Liver (tissue), 9 donors: ENCODE data around the gene POU5F1. TPM values are rescaled to one million over a fixed set of nuclear protein-coding genes. Genes with fewer than 3 reads are reported as not detected.
"Not testable (repeated sequence)": the region's sequence is repeated elsewhere in the genome, so short reads cannot be mapped to it uniquely, and the experiment has no call there.

Source experiments
- DNase-seq: peaks from one replicate; pipeline ENCODE4 v3.0.0-alpha.2; 2017; ENCODE audit warnings: low spot score
- H3K27ac ChIP-seq, 2 donors: one replicate each; pipeline ENCODE4 v1.7.0; 2013; ENCODE audit warnings: inconsistent platforms in 2 of 2, low read length in 2 of 2, control low read depth in 1 of 2, low read depth in 1 of 2, mild to moderate bottlenecking in 1 of 2
- H3K27me3 ChIP-seq, 4 donors: one replicate each; pipeline versions ENCODE4 v1.6.1 to v1.7.0; 2013; ENCODE audit warnings: low read length in 3 of 4, inconsistent platforms in 1 of 4, mild to moderate bottlenecking in 1 of 4, moderate library complexity in 1 of 4; ENCODE audit not compliant: control insufficient read depth in 4 of 4, insufficient read depth in 4 of 4
- H3K36me3 ChIP-seq, 4 donors: one replicate each; pipeline versions ENCODE4 v1.6.1 to v1.7.0; 2013; ENCODE audit warnings: low read length in 3 of 4, mild to moderate bottlenecking in 3 of 4, low read depth in 1 of 4, moderate library complexity in 1 of 4; ENCODE audit not compliant: control insufficient read depth in 4 of 4, insufficient read depth in 3 of 4
- H3K4me1 ChIP-seq, 4 donors: one replicate each; pipeline versions ENCODE4 v1.6.1 to v1.7.0; 2013; ENCODE audit warnings: low read length in 3 of 4, mild to moderate bottlenecking in 3 of 4, moderate library complexity in 1 of 4; ENCODE audit not compliant: control insufficient read depth in 4 of 4, insufficient read depth in 4 of 4
- H3K4me3 ChIP-seq, 3 donors: one replicate each; pipeline versions ENCODE4 v1.6.1 to v1.7.0; 2013; ENCODE audit warnings: low read length in 3 of 3, control low read depth in 1 of 3, low read depth in 1 of 3, mild to moderate bottlenecking in 1 of 3
- H3K9ac ChIP-seq, 2 donors: one replicate each; pipeline ENCODE4 v1.7.0; 2013; ENCODE audit warnings: low read length in 2 of 2, mild to moderate bottlenecking in 2 of 2, moderate library complexity in 2 of 2, control low read depth in 1 of 2, low read depth in 1 of 2
- H3K9me3 ChIP-seq, 4 donors: one replicate each; pipeline versions ENCODE4 v1.6.1 to v1.7.0; 2013; ENCODE audit warnings: low read length in 3 of 4; ENCODE audit not compliant: control insufficient read depth in 4 of 4
- CTCF ChIP-seq: fragments of 150-350 bp; IDR thresholded peaks from 2 replicates; pipeline ENCODE4 v1.5.1; 2017; ENCODE audit warnings: improper control_type of control experiment, low read depth, low read length; ENCODE audit not compliant: missing input control
- EGR1 ChIP-seq, 2 donors: IDR thresholded peaks; 2 replicates each; pipeline ENCODE4 v1.6.1; 2016 to 2018; ENCODE audit warnings: antibody characterized with exemption in 2 of 2, low read depth in 2 of 2
- FOXA2 ChIP-seq: IDR thresholded peaks from 2 replicates; pipeline ENCODE4 v1.6.1; 2016; ENCODE audit warnings: antibody characterized with exemption
- HNF4A ChIP-seq, 2 donors: conservative IDR thresholded peaks; 2 replicates each; pipeline ENCODE4 v1.6.1; 2016; ENCODE audit warnings: antibody characterized with exemption in 2 of 2, mild to moderate bottlenecking in 2 of 2
- JUND ChIP-seq, 2 donors: IDR thresholded peaks; 2 replicates each; pipeline ENCODE4 v1.6.1; 2016; ENCODE audit warnings: antibody characterized with exemption in 2 of 2
- MAX ChIP-seq: IDR thresholded peaks from 2 replicates; pipeline ENCODE4 v1.6.1; 2016; ENCODE audit warnings: antibody characterized with exemption
- RAD21 ChIP-seq, 2 donors: IDR thresholded peaks; 2 replicates each; pipeline ENCODE4 v1.6.1; 2016; ENCODE audit warnings: antibody characterized with exemption in 2 of 2, mild to moderate bottlenecking in 2 of 2
- TAF1 ChIP-seq: conservative IDR thresholded peaks from 2 replicates; pipeline ENCODE4 v1.6.1; 2016; ENCODE audit warnings: antibody characterized with exemption, mild to moderate bottlenecking
- WGBS: extraction: QIAGEN DNeasy Blood & Tissue Kit; methylation state at CpG from one replicate; pipeline ENCODE4 v1.1.7; 2013; 5-methylcytosine and 5-hydroxymethylcytosine counted together
- polyA plus RNA-seq, 2 donors: library from polyadenylated mRNA; stranded (reverse) in 1 of 2; unstranded in 1 of 2; fragments of 200-250 nt in 1 of 2; fragments of >200 nt in 1 of 2; fragmentation: Nextera tagmentation in 1 of 2; extraction: Ambion mirVana in 1 of 2; gene quantifications; one replicate each; pipeline versions ENCODE4 v1.2.1 to v1.2.3, GENCODE V29; 2013 to 2015
- total RNA-seq, 2 donors: library from RNA; depleted of rRNA; stranded (reverse); fragments of >200 nt; gene quantifications; one replicate each; pipeline ENCODE4 v1.2.3, GENCODE V29; 2014
- TF ChIP-seq, protein P1 (sequence below): IDR thresholded peaks from 2 replicates; pipeline ENCODE4 v1.6.1; 2016; ENCODE audit warnings: antibody characterized with exemption, mild to moderate bottlenecking
- TF ChIP-seq, protein P2 (sequence below): IDR thresholded peaks from 2 replicates; pipeline ENCODE4 v1.6.1; 2016; ENCODE audit warnings: antibody characterized with exemption
- donor health status: healthy.
- donor health status: healthy.
- donor health status: healthy.
- donor health status: healthy.
- donor health status: healthy.

POU5F1 gene
- total and polyA plus RNA-seq, 4 donors: 0.32 to 3.2 TPM; not detected in 2

GRCh38 chr6:31203345-31203979, 33.0 kb upstream of the POU5F1 start:
- no peaks in the 10 kb centered on the region for H3K27me3 ChIP-seq
- peak overlapping the region; percentile 96 for H3K27ac ChIP-seq
- no peaks in the 10 kb centered on the region for H3K9me3 ChIP-seq
- H3K36me3 ChIP-seq: peaks cover 0 to 1% (median 0%) of the 10 kb centered on the region in 4 donors
- DNase-seq: no peak
- H3K9ac ChIP-seq: peak overlapping the region; percentile 70 to 93
- H3K4me1 ChIP-seq: peaks cover 2 to 31% (median 9%) of the 10 kb centered on the region in 4 donors
- H3K4me3 ChIP-seq: peak overlapping the region; percentile 60 to 84 (median 70)
- TF ChIP-seq RAD21 (IDR thresholded peaks at IDR 0.05) (no peak), MAX (peak; percentile 39), HNF4A (conservative IDR thresholded peaks at IDR 0.05) (peak; percentile 29 to 43), FOXA2 (peak; percentile 25), EGR1 (IDR thresholded peaks at IDR 0.05; ENCODE audit: low read depth in 2 of 2) (peak in 1 of 2 donors; percentile 18), JUND (IDR thresholded peaks at IDR 0.05) (no peak)
- TF ChIP-seq, protein P1, sequence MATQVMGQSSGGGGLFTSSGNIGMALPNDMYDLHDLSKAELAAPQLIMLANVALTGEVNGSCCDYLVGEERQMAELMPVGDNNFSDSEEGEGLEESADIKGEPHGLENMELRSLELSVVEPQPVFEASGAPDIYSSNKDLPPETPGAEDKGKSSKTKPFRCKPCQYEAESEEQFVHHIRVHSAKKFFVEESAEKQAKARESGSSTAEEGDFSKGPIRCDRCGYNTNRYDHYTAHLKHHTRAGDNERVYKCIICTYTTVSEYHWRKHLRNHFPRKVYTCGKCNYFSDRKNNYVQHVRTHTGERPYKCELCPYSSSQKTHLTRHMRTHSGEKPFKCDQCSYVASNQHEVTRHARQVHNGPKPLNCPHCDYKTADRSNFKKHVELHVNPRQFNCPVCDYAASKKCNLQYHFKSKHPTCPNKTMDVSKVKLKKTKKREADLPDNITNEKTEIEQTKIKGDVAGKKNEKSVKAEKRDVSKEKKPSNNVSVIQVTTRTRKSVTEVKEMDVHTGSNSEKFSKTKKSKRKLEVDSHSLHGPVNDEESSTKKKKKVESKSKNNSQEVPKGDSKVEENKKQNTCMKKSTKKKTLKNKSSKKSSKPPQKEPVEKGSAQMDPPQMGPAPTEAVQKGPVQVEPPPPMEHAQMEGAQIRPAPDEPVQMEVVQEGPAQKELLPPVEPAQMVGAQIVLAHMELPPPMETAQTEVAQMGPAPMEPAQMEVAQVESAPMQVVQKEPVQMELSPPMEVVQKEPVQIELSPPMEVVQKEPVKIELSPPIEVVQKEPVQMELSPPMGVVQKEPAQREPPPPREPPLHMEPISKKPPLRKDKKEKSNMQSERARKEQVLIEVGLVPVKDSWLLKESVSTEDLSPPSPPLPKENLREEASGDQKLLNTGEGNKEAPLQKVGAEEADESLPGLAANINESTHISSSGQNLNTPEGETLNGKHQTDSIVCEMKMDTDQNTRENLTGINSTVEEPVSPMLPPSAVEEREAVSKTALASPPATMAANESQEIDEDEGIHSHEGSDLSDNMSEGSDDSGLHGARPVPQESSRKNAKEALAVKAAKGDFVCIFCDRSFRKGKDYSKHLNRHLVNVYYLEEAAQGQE: peak; percentile 43
- 28% methylated on average over 5 of the region's 5 CpGs for WGBS

DNA sequence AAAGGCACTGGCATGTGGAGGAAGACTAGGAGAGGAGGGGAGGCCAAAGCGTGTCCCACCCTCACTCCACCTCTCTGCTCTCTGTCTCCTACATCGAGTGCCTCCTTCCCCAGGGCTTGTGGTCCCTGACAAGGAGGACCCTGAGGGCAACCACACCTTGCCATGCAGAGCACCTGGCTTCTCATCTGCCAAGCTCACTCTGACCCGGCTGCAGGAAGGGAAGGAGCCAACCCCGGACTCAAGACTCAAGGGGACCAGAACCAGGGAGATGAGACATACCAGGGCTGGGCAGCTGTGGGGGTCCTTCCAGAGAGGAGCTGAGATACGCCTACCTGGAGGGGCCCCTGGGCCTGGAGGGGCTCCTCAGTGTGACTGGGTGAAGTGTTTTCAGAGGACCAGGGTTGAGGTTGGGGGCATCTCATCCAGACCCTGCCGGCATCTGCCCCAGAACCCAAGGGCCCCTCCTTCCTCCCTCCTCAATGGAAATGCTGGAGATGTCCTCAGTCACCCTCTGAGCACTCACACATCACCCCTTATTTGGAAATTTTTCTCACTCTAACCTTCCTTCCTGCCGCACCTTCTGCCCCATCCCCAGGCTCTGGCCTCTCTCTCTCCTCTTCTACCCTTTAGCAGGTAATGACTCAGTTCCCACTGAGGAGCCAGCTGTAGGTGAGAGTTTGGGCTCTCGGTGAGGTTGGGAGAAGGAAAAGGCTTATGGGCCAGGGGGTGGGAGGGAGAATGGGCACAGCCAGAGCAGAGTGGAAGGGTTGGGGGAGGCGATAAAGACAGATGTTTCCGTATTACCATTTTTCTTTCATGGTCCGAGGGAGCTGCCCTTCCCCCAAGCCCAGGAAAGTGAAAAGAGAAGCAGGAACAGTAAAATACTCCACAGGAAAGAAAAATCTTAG, 32.0 kb upstream of the POU5F1 start:
- TF ChIP-seq, protein P1: no peak
- TF ChIP-seq TAF1 (no peak), HNF4A (conservative IDR thresholded peaks at IDR 0.05) (no peak), MAX (no peak), CTCF (no peak), EGR1 (IDR thresholded peaks at IDR 0.05; ENCODE audit: low read depth in 2 of 2) (no peak)
- TF ChIP-seq, protein P2, sequence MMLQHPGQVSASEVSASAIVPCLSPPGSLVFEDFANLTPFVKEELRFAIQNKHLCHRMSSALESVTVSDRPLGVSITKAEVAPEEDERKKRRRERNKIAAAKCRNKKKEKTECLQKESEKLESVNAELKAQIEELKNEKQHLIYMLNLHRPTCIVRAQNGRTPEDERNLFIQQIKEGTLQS: no peak
- Histone ChIP-seq H3K4me1 (peaks cover 2 to 25% (median 8%) of the 10 kb centered on the region in 4 donors), H3K4me3 (no peak overlapping the region), H3K36me3 (peaks cover 0 to 1% (median 0%) of the 10 kb centered on the region in 4 donors), H3K9me3 (no peaks in the 10 kb centered on the region), H3K27me3 (no peaks in the 10 kb centered on the region), H3K27ac (peak overlapping the region; percentile 96), H3K9ac (peak overlapping the region in 1 of 2 donors; percentile 33)
- WGBS: 63% methylated on average over 11 of the region's 11 CpGs
- no peak for DNase-seq

GRCh38 chr6:31199105-31199452, 28.6 kb upstream of the POU5F1 start:
- DNase-seq, H3K4me3 ChIP-seq, H3K9me3 ChIP-seq, H3K9ac ChIP-seq, H3K36me3 ChIP-seq, H3K27me3 ChIP-seq: not testable (repeated sequence)
- WGBS: 92% methylated on average over 4 of the region's 4 CpGs
- Histone ChIP-seq H3K4me1 (peaks cover 4 to 19% (median 11%) of the 10 kb centered on the region in 4 donors), H3K27ac (peak overlapping the region in 1 of 2 donors; percentile 100)
